ENCODE results near the gene ALOX12B.
"Not testable (repeated sequence)": the region's sequence is repeated elsewhere in the genome, so short reads cannot be mapped to it uniquely, and the experiment has no call there.

Gene ALOX12B

GRCh38 chr17:8081876-8082275 is 5.6 kb downstream of the ALOX12B start:
- DNase-seq, result no peak

GRCh38 chr17:8080799-8081219 is 6.7 kb downstream of the ALOX12B start:
- no peak for DNase-seq

DNA sequence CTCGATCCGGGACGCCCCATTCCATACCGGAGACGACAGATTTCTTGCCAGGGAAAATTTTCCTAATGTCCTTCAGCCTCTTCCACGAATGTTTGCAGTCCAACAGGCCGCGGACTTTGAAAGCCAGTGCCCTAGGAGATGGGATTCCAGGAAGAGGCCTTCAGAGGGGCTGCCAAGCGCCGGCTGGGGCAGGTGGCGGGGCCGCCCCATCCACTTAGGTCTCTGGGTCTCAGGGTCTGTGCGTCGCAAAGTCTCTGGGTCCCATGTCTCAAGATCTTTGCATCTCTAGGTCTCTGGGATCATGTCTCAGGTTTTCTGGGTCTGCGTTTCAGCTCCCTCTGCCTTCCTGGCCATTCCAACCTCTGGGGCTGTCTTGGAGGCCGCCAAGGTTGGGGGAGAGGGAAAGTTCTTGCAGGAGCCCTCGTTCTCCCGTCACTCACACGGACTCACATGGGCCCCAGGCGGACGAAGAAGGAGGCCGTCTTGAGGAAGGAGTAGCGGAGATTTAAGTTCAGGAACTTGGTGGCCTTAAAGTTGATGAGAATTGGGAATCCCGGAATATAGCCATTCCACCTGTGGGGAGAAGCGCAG is 7.2 kb downstream of the ALOX12B start:
- no peak for DNase-seq

DNA sequence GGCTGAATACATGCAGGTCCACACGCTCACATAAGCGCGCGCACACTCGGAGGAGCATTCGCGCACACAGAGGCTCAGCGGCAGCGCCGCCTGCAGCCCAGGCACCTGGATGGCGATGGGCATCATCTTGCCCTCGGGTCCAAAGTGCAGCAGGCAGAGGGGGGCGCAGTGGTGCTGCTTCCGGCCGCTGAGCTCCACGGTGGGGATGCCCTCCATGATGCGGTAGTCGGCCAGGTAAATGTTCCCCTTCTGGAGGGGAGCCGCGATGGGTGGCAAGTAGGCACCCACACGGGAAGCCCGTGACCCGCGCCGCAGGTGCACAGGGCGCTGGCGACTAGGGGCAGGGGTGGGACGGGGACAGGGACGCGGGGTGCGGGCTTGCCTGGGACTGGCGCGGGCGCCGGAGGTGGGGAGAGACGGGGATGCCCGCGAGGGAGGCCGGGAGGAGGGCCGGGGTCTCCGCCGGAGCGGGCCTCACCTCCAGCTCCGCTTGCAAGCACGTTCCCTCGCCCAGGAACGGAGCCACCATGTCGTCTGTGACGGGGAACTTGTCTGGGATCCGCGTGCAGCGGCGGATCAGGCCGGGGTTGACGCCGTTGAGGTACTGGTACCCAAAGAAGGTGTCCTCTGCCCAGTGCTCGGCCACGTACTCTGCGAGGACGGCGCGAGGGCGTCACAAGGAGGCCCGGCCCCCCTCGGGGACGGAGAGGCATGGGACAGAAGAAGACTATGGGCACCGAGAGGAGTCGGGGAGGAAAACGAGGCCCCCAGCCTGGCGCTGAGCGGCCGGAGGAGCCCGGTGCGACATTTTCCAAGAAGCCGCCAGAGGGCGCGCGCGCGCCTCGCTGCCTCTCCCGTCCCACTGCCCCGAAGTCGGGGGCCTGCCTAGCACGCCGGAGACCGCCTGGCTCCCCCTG is 8.0 kb downstream of the ALOX12B start:
- peak; percentile 69 for DNase-seq

DNA sequence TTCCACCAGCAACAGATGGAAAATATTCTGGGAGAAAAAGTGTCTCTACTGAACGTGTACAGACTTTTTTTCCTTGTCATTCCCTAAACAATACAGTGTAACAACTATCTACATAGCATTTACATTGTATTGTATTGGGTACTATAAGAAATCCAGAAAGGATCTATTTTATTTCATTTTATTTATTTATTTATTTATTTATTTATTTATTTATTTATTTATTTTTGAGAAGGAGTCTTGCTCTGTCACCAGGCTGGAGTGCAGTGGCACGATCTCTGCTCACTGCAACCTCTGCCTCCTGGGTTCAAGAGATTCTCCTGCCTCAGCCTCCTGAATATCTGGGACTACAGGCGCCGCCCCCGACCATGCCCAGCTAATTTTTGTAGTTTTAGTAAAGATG is 9.6 kb downstream of the ALOX12B start:
- DNase-seq, result not testable (repeated sequence)

GRCh38 chr17:8076502-8077266 is 10.8 kb downstream of the ALOX12B start:
- no peak for DNase-seq

GRCh38 chr17:8075574-8076342 is 11.8 kb downstream of the ALOX12B start:
- DNase-seq, result no peak

DNA sequence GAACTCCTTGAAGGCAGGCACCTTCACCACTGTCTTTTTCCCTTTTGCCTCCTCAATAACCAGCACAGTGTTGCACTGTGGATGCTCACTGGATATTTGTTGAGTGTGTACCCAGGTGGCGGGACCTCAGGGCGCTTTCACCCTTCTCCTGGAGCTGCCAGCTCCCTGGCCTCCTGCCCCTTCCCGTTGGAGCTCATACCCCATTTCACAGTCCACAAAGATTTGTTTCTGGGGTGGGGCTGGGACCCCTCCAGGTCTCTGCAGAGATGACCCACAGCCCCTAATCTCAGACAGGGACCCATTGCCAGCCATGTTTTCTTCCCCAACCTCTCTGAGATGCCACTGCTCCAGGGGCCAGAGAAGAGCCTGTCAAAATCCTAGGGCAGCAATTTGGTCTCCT is 12.4 kb downstream of the ALOX12B start:
- no peak for DNase-seq

DNA sequence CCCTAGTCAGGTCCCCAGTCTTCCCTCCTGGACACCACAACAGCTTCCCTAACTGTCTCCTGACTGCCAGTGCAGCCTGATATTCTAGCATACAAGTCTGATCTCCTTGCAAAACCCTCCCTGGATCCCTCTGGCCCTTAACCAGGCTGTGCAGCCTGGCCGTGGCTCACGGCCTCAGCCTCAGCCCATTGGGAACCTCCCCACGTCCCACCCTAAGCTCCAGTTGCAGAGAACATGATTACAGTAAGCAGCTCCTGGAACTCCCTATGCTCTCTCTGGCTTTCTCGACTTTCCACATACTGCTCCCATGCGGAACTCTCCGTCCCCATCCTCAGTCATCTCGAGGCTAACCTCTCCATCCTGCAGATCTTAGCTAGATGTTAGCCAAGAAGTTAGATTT is 13.0 kb downstream of the ALOX12B start:
- no peak for DNase-seq

GRCh38 chr17:8073627-8074484 is 13.7 kb downstream of the ALOX12B start:
- peak; percentile 77 for DNase-seq

DNA sequence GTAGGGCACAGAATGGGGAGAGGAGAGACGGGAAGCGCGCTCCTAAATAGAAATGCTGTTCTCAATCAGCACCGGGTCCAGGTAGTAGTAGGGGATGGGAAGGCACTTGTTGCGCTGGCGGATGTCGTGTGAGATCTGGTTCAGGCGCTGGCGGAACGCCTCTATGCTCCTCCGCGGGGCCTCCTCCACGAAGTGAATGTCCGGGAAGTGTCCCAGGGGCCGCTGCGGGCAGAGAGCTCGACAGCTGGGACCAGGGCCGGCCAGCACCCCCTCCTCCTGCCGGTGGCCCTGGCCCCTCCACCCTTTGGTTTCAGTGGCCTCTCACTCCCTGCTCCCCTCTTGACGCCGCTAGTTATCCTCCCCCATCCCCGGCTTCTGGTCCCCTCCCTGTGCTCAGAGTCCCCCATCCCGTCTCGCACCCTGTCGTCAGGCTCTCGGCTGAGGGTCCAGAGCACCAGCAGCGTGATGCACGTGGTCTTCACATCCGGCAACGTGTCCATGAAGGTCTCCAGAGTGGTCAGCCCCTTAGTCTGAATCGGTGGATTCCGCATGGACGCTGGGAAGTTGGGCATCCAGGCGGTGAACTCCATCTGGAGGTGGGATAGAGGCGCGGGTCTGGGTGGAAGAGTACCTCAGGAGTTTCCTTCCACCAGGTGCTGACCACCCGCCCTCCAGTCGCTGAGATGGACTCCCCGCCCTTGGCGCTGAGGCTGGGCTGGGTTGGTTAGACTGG is 14.6 kb downstream of the ALOX12B start:
- DNase-seq, result peak; percentile 12

- no peak for DNase-seq
These were observed 15.2 kb downstream of the ALOX12B start for GRCh38 chr17:8072341-8072728.

DNA sequence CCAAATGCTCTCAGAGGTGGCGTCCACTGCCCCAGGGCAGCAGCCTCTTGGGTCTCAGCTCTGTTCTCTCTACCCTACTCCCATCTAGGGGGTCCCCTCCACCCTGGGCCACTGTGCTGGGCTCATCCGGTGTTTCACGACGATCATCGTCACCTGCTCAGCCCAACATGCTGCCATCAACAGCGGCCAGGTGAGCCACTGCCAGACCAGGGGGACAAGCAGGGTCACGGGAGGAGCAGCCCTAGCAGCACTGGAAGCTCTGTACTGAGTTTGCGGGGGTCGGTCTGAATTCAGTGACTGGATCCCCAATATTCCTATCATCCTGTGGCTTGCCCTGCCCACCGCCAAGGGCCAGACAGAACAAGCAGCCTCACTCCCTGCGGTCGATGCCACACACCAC is 16.0 kb downstream of the ALOX12B start:
- DNase-seq, result no peak

DNA sequence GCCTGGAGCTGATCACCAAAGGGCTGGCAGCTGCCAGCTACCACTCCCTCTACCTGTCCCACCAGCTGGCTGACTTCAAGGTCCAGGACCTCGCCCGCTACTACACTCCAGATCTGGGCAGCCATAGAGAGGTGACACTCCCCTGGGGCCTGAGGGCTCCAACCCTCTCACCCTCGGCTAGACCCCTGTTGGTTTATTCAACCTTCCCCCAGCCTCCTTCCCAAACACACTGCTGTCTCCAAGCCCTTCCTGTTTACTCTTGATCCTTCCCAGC is 18.0 kb downstream of the ALOX12B start:
- no peak for DNase-seq

GRCh38 chr17:8068736-8069586 is 18.6 kb downstream of the ALOX12B start:
- no peak for DNase-seq

- DNase-seq, result no peak
These were observed 19.7 kb downstream of the ALOX12B start for GRCh38 chr17:8067806-8068205.

- DNase-seq, result no peak
These were observed 20.4 kb downstream of the ALOX12B start for GRCh38 chr17:8066841-8067775.

DNA sequence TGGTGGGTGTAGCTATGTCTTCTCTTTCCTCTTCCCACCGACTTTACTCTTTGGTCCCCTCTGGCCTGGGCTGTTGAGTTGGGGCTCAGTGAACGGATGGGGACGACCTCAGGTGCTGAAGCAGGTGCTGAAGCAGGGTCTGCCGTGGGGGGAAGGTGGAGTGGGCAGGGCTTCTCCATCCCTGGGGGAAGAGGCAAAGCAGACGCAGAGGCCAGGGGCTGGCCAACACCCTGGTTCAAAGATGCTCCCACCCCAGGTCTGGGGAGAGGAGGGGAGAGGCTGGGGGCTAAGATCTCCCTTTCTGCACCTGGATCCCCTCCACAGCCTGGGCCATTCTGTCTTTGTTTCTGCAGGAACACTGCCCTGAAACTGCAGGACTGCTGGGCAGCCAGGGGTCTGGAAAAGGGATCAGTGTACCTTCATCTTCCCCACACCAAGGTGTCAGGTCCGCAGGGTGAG is 22.9 kb downstream of the ALOX12B start:
- no peak for DNase-seq
